Measurements from ENCODE around the gene ADGRL1.

ADGRL1 gene

GRCh38 chr19:14164724-14165493, 41.1 kb downstream of the ADGRL1 start:
- no peak for TF ChIP-seq USF1 (IDR thresholded peaks at IDR 0.05)
- TF ChIP-seq YY1 (IDR thresholded peaks at IDR 0.05; ENCODE audit: low read depth), result no peak
- no peak for TF ChIP-seq ZBTB7A (IDR thresholded peaks at IDR 0.05; ENCODE audit: low read depth)
- TF ChIP-seq EGR1 (IDR thresholded peaks at IDR 0.05), result no peak
- TF ChIP-seq TAF1 (IDR thresholded peaks at IDR 0.05; ENCODE audit: low read depth), result no peak
- no peak for TF ChIP-seq CEBPB (IDR thresholded peaks at IDR 0.05)
- no peak for TF ChIP-seq EP300 (IDR thresholded peaks at IDR 0.05; ENCODE audit: borderline replicate concordance)
- no peak for TF ChIP-seq RAD21 (IDR thresholded peaks at IDR 0.05; ENCODE audit: low read depth)
- no peak for TF ChIP-seq FOXM1 (IDR thresholded peaks at IDR 0.05; ENCODE audit: borderline replicate concordance, low read depth)
- TF ChIP-seq MAX (IDR thresholded peaks at IDR 0.05), result no peak
- no peak for TF ChIP-seq NFIC (IDR thresholded peaks at IDR 0.05)
- TF ChIP-seq TCF12 (IDR thresholded peaks at IDR 0.05; ENCODE audit: low read depth), result no peak
- TF ChIP-seq TEAD4 (IDR thresholded peaks at IDR 0.05), result no peak
- TF ChIP-seq CREB1 (IDR thresholded peaks at IDR 0.05; ENCODE audit: low read depth), result no peak
- TF ChIP-seq REST (IDR thresholded peaks at IDR 0.05; ENCODE audit: low read depth), result no peak

GRCh38 chr19:14164082-14164481, 41.9 kb downstream of the ADGRL1 start:
- no peak for TF ChIP-seq CREB1 (IDR thresholded peaks at IDR 0.05; ENCODE audit: low read depth)
- TF ChIP-seq TEAD4 (IDR thresholded peaks at IDR 0.05), result no peak
- TF ChIP-seq CEBPB (IDR thresholded peaks at IDR 0.05), result no peak
- TF ChIP-seq EGR1 (IDR thresholded peaks at IDR 0.05), result no peak
- no peak for TF ChIP-seq REST (IDR thresholded peaks at IDR 0.05; ENCODE audit: low read depth)
- no peak for TF ChIP-seq EP300 (IDR thresholded peaks at IDR 0.05; ENCODE audit: borderline replicate concordance)
- no peak for TF ChIP-seq FOXM1 (IDR thresholded peaks at IDR 0.05; ENCODE audit: borderline replicate concordance, low read depth)
- TF ChIP-seq TCF12 (IDR thresholded peaks at IDR 0.05; ENCODE audit: low read depth), result no peak
- no peak for TF ChIP-seq USF1 (IDR thresholded peaks at IDR 0.05)
- TF ChIP-seq RAD21 (IDR thresholded peaks at IDR 0.05; ENCODE audit: low read depth), result no peak
- TF ChIP-seq TAF1 (IDR thresholded peaks at IDR 0.05; ENCODE audit: low read depth), result no peak
- no peak for TF ChIP-seq ZBTB7A (IDR thresholded peaks at IDR 0.05; ENCODE audit: low read depth)
- TF ChIP-seq MAX (IDR thresholded peaks at IDR 0.05), result no peak
- no peak for TF ChIP-seq YY1 (IDR thresholded peaks at IDR 0.05; ENCODE audit: low read depth)
- no peak for TF ChIP-seq NFIC (IDR thresholded peaks at IDR 0.05)

GRCh38 chr19:14162871-14163297, 43.1 kb downstream of the ADGRL1 start:
- TF ChIP-seq NFIC (IDR thresholded peaks at IDR 0.05) (no peak), EGR1 (IDR thresholded peaks at IDR 0.05) (no peak), RAD21 (IDR thresholded peaks at IDR 0.05; ENCODE audit: low read depth) (no peak), TAF1 (IDR thresholded peaks at IDR 0.05; ENCODE audit: low read depth) (no peak), YY1 (IDR thresholded peaks at IDR 0.05; ENCODE audit: low read depth) (no peak), REST (IDR thresholded peaks at IDR 0.05; ENCODE audit: low read depth) (no peak), MAX (IDR thresholded peaks at IDR 0.05) (no peak), CREB1 (IDR thresholded peaks at IDR 0.05; ENCODE audit: low read depth) (no peak), ZBTB7A (IDR thresholded peaks at IDR 0.05; ENCODE audit: low read depth) (no peak), TCF12 (IDR thresholded peaks at IDR 0.05; ENCODE audit: low read depth) (no peak), CEBPB (IDR thresholded peaks at IDR 0.05) (no peak), TEAD4 (IDR thresholded peaks at IDR 0.05) (no peak), USF1 (IDR thresholded peaks at IDR 0.05) (no peak), FOXM1 (IDR thresholded peaks at IDR 0.05; ENCODE audit: borderline replicate concordance, low read depth) (no peak), EP300 (IDR thresholded peaks at IDR 0.05; ENCODE audit: borderline replicate concordance) (no peak)
